Activated T-helper 2 cell treated with anti-CD3 and anti-CD28 coated beads, Interferon-gamma antibody, Interleukin-2, Interleukin-4, amounts not matched to agents 10 μg/mL and 5 μg/mL and 100 μg/mL, durations not matched to agents 14 hours and 24 hours and 36 hours (primary cell): ENCODE results near the gene CENATAC. TPM values are rescaled to one million over a fixed set of nuclear protein-coding genes. Genes with fewer than 3 reads are reported as not detected.
"Not testable (repeated sequence)": the region's sequence is repeated elsewhere in the genome, so short reads cannot be mapped to it uniquely, and the experiment has no call there.

Experiments
- DNase-seq: peaks from one replicate; pipeline ENCODE4 v3.0.0; 2021; ENCODE audit warnings: low spot score
- H3K27ac Mint-ChIP-seq: one replicate; pipeline ENCODE4 v1.8.0; 2021; ENCODE audit warnings: mixed read lengths
- H3K27me3 Mint-ChIP-seq: one replicate; pipeline ENCODE4 v1.8.0; 2021; ENCODE audit warnings: low read depth, mixed read lengths
- H3K36me3 Mint-ChIP-seq: one replicate; pipeline ENCODE4 v1.8.0; 2021; ENCODE audit warnings: low read depth, mixed read lengths
- H3K4me1 Mint-ChIP-seq: one replicate; pipeline ENCODE4 v1.8.0; 2021; ENCODE audit warnings: low read depth, mixed read lengths
- H3K4me3 Mint-ChIP-seq: one replicate; pipeline ENCODE4 v1.8.0; 2021; ENCODE audit warnings: low read depth, mild to moderate bottlenecking, moderate library complexity, mixed read lengths
- H3K9me3 Mint-ChIP-seq: one replicate; pipeline ENCODE4 v1.8.0; 2021; ENCODE audit warnings: mixed read lengths
- intact Hi-C: fragments of 100-400 bp; cut with micrococcal nuclease; formaldehyde crosslinking; loops from one replicate; pipeline ENCODE4 v1.15.1; 2023
- total RNA-seq: library from RNA; stranded (reverse); gene quantifications from 2 replicates; pipeline ENCODE4 v1.2.3, GENCODE V29; 2022

Gene CENATAC
- total RNA-seq, 1 donor from 2014 or later, result 47.7 TPM

DNA sequence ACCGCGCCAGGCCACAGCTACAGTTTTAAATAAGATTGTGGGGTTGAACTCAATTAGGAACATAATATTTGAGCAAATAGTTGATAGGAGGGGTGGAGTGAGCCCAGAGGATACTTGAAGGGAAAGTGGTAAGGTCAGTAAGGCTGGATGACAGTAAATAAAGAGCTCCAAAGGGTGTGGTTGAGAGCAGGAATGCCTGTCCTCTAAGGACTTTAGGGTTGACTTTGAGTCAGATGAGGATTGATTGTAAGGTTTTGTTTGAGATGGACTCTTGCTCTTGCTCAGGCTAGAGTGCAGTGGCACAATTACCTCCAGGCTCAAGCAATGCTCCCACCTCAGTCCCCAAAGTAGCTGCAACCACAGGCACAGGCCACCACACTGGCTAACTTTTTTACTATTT is 24.0 kb upstream of the CENATAC start:
- no peak overlapping the region for H3K27ac Mint-ChIP-seq

DNA sequence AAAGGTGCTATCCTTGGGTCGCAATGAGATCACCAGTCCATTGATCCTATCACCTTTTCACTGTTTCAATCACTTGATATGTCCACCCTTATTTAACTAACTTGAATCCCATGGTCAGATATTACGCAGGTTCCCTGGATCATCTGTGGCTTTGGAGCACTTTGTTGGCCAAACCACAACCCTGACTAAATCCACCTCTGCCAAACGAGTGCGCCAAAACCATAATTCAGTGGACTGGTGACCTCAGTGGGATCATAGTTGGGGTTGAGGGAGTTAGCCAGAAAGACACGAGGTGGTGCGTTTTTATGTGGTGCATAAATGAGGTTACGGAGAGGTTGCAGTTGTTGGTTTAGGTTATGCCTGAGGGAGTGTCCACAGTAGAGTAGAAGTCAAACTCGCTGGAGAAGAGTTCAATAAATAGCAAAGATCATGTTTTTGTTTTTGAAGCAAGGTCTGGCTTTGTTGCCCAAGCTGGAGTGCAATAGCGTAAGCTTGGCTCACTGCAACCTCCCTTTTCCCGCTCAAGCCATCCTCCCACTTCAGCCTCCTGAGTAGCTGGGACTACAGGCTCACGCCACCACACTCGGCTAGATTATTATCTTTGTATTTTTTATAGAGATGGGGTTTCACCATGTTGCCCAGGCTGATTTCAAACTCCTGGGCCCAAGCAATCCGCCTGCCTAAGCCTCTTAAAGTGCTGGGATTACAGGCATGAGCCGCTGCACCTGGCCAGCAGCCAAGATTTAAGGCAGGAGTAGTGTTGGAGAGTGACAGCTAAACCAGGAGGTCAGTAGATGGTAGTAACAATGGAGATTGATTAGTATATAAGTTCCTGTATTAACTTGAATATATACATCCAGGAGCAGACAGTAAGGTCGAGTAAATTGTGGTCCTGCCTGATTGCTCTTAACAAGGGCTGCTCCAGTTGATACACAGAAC is 21.9 kb upstream of the CENATAC start:
- peaks cover 19% of the 10 kb centered on the region for H3K27me3 Mint-ChIP-seq
- intact Hi-C loops, result no loop called here
- DNase-seq, result no peak
- no peaks in the 10 kb centered on the region for H3K36me3 Mint-ChIP-seq
- H3K9me3 Mint-ChIP-seq, result no peaks in the 10 kb centered on the region
- no peak overlapping the region for H3K4me3 Mint-ChIP-seq
- H3K27ac Mint-ChIP-seq, result no peak overlapping the region
- no peaks in the 10 kb centered on the region for H3K4me1 Mint-ChIP-seq

More for the DNA sequence above, 24.0 kb upstream of the CENATAC start:
- H3K4me3 Mint-ChIP-seq, result no peak overlapping the region
- H3K36me3 Mint-ChIP-seq, result no peaks in the 10 kb centered on the region
- DNase-seq, result no peak
- no peaks in the 10 kb centered on the region for H3K4me1 Mint-ChIP-seq
- no peaks in the 10 kb centered on the region for H3K9me3 Mint-ChIP-seq
- intact Hi-C loops, result no loop called here
- H3K27me3 Mint-ChIP-seq, result peaks cover 21% of the 10 kb centered on the region

- intact Hi-C loops, result no loop called here
- no peaks in the 10 kb centered on the region for H3K36me3 Mint-ChIP-seq
- no peaks in the 10 kb centered on the region for H3K4me1 Mint-ChIP-seq
- no peak overlapping the region for H3K4me3 Mint-ChIP-seq
- peaks cover 12% of the 10 kb centered on the region for H3K27me3 Mint-ChIP-seq
- no peak overlapping the region for H3K27ac Mint-ChIP-seq
- H3K9me3 Mint-ChIP-seq, result no peaks in the 10 kb centered on the region
- DNase-seq, result no peak
These were observed 18.5 kb upstream of the CENATAC start for GRCh38 chr11:118979434-118979833.

GRCh38 chr11:118980191-118980881 is 17.6 kb upstream of the CENATAC start:
- H3K4me3 Mint-ChIP-seq, result no peak overlapping the region
- DNase-seq, result no peak
- peaks cover 5% of the 10 kb centered on the region for H3K27me3 Mint-ChIP-seq
- H3K27ac Mint-ChIP-seq, result no peak overlapping the region
- intact Hi-C loops, result no loop called here
- no peaks in the 10 kb centered on the region for H3K4me1 Mint-ChIP-seq
- no peaks in the 10 kb centered on the region for H3K9me3 Mint-ChIP-seq
- H3K36me3 Mint-ChIP-seq, result no peaks in the 10 kb centered on the region

- H3K36me3 Mint-ChIP-seq, DNase-seq, H3K27me3 Mint-ChIP-seq, H3K27ac Mint-ChIP-seq, H3K4me3 Mint-ChIP-seq, H3K4me1 Mint-ChIP-seq, intact Hi-C loops, H3K9me3 Mint-ChIP-seq: not testable (repeated sequence)
These were observed 13.6 kb upstream of the CENATAC start for GRCh38 chr11:118984337-118984736.

- Mint-ChIP-seq H3K36me3 (no peaks in the 10 kb centered on the region), H3K4me3 (no peak overlapping the region), H3K4me1 (no peaks in the 10 kb centered on the region), H3K9me3 (no peaks in the 10 kb centered on the region), H3K27ac (no peak overlapping the region), H3K27me3 (no peaks in the 10 kb centered on the region)
- intact Hi-C loops, result no loop called here
- no peak for DNase-seq
These were observed 13.1 kb upstream of the CENATAC start for GRCh38 chr11:118984825-118985224.

- Mint-ChIP-seq H3K36me3 (peaks cover 2% of the 10 kb centered on the region), H3K4me1 (no peaks in the 10 kb centered on the region), H3K9me3 (no peaks in the 10 kb centered on the region), H3K27ac (no peak overlapping the region), H3K4me3 (no peak overlapping the region), H3K27me3 (no peaks in the 10 kb centered on the region)
- intact Hi-C loops, result no loop called here
- DNase-seq, result no peak
These were observed 9.7 kb upstream of the CENATAC start for GRCh38 chr11:118988280-118988679.

DNA sequence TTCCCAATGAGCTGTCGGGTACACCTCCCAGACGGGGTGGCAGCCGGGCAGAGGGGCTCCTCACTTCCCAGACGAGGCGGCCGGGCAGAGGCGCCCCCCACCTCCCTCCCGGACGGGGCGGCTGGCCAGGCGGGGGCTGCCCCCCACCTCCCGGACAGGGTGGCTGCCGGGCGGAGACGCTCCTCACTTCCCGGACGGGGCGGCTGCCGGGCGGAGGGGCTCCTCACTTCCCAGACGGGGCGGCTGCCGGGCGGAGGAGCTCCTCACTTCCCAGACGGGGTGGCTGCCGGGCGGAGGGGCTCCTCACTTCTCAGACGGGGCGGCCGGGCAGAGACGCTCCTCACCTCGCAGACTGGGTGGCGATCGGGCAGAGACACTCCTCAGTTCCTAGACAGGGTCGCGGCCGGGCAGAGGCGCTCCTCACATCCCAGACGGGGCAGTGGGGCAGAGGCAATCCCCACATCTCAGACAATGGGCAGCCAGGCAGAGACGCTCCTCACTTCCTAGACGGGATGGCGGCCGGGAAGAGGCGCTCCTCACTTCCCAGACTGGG is 6.4 kb upstream of the CENATAC start:
- DNase-seq, H3K4me1 Mint-ChIP-seq, H3K4me3 Mint-ChIP-seq, H3K27ac Mint-ChIP-seq, H3K9me3 Mint-ChIP-seq, H3K27me3 Mint-ChIP-seq, intact Hi-C loops: not testable (repeated sequence)
- peaks cover 17% of the 10 kb centered on the region for H3K36me3 Mint-ChIP-seq

DNA sequence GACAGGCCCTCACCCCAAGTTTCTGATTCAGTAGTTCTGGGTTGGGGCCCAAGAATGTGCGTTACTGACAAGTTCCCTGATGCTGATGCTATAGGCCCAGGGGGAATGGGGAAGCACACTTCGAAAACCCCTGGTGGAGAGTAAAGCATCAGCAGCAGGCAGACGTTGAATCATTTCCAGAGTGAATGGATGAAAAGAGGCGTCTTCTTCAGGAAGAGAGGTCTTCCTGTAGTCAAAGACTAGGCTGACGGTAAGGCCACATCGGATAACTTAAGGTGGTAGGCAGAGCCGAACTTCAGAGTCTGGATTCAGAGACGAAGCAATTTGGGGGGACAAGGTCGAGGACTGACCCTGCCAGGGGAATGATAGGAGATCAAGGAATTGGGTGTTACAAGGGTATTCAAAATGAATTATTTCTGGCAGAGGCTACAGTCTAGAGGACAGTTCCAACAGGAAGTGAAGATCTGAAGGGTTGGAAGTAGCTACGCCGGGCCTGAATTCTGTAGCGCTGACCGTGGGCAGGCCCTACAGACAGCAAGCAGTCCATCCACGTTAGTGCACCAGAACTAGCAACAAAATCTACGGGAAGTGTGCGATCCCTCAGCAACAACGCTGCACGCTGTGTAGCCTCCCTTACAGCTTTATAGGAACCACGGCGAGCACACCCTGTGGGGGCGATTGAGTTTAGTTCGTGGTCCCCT is 862 bp upstream of the CENATAC start:
- Mint-ChIP-seq H3K27me3 (no peaks in the 10 kb centered on the region), H3K27ac (peak overlapping the region; percentile 98), H3K4me1 (peaks cover 21% of the 10 kb centered on the region), H3K36me3 (peaks cover 46% of the 10 kb centered on the region), H3K4me3 (peak overlapping the region; percentile 99), H3K9me3 (no peaks in the 10 kb centered on the region)
- DNase-seq, result peak; percentile 17
- intact Hi-C loops, result loop anchor here (1.0 to 5.0 kb wide), 3 partner anchors 35 to 207 kb away; partner anchors contain the start of genes HYOU1 and SLC37A4

- no peaks in the 10 kb centered on the region for H3K27me3 Mint-ChIP-seq
- no peaks in the 10 kb centered on the region for H3K9me3 Mint-ChIP-seq
- intact Hi-C loops, result loop anchor here (1.0 to 5.0 kb wide), 4 partner anchors 20 to 70 kb away; partner anchors contain the start of genes HYOU1, RPS25, SLC37A4 and TRAPPC4
- no peak for DNase-seq
- H3K27ac Mint-ChIP-seq, result peak overlapping the region; percentile 97
- peaks cover 55% of the 10 kb centered on the region for H3K36me3 Mint-ChIP-seq
- H3K4me1 Mint-ChIP-seq, result peaks cover 21% of the 10 kb centered on the region
- peak overlapping the region; percentile 99 for H3K4me3 Mint-ChIP-seq
These were observed 415 bp downstream of the CENATAC start for GRCh38 chr11:118998388-118998717.

DNA sequence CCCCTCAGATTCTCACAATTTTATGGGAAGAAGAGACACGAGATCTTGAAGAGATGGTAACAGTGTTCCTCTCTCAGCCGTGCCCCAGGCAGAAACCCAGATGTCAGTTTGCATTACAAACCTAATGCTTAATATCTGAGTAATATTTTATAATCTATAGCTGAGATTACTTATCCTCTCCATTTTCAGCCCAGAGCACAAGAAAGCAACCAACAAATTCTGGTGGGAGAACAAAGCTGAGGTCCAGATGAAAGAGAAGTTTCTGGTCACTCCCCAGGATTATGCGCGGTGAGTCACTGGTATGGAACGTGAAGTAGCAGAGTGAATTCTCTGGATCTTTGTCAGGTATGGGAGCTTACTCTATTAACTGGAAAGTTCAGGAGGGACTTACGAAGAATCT is 884 bp downstream of the CENATAC start:
- DNase-seq, result no peak
- H3K27me3 Mint-ChIP-seq, result no peaks in the 10 kb centered on the region
- peak overlapping the region; percentile 97 for H3K27ac Mint-ChIP-seq
- H3K9me3 Mint-ChIP-seq, result no peaks in the 10 kb centered on the region
- peaks cover 56% of the 10 kb centered on the region for H3K36me3 Mint-ChIP-seq
- intact Hi-C loops, result loop anchor here (1.0 to 5.0 kb wide), 4 partner anchors 19 to 71 kb away; partner anchors contain the start of genes HYOU1, RPS25, SLC37A4 and TRAPPC4
- H3K4me1 Mint-ChIP-seq, result peaks cover 21% of the 10 kb centered on the region
- H3K4me3 Mint-ChIP-seq, result peak overlapping the region; percentile 99

DNA sequence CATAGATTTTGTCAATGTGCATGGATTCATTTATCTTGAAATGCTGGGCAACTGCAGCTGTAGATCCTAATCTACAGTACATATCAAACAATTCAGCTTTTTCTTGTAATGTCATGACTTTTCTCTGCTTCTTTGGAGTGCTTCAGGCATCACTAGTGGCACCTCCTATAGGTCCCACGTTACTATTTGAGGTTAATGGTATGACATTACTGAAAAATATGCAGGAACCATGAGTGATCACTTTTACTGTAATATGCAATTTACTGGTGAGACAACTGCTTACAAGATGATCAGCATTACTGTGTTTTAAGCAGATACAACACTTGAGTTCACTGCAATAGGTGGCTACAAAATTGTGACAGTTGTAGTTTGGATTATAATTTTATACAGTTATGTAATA is 3.0 kb downstream of the CENATAC start:
- H3K27me3 Mint-ChIP-seq, result no peaks in the 10 kb centered on the region
- H3K4me1 Mint-ChIP-seq, result peaks cover 23% of the 10 kb centered on the region
- H3K4me3 Mint-ChIP-seq, result no peak overlapping the region
- H3K27ac Mint-ChIP-seq, result no peak overlapping the region
- peaks cover 59% of the 10 kb centered on the region for H3K36me3 Mint-ChIP-seq
- intact Hi-C loops, result no loop called here
- no peaks in the 10 kb centered on the region for H3K9me3 Mint-ChIP-seq
- DNase-seq, result no peak
